ENCODE data around the gene P2RY13. TPM values are rescaled to one million over a fixed set of nuclear protein-coding genes. Genes with fewer than 3 reads are reported as not detected.

P2RY13 gene
- total RNA-seq, 2 donors from 2014 or later = 0.27 to 0.80 TPM

DNA sequence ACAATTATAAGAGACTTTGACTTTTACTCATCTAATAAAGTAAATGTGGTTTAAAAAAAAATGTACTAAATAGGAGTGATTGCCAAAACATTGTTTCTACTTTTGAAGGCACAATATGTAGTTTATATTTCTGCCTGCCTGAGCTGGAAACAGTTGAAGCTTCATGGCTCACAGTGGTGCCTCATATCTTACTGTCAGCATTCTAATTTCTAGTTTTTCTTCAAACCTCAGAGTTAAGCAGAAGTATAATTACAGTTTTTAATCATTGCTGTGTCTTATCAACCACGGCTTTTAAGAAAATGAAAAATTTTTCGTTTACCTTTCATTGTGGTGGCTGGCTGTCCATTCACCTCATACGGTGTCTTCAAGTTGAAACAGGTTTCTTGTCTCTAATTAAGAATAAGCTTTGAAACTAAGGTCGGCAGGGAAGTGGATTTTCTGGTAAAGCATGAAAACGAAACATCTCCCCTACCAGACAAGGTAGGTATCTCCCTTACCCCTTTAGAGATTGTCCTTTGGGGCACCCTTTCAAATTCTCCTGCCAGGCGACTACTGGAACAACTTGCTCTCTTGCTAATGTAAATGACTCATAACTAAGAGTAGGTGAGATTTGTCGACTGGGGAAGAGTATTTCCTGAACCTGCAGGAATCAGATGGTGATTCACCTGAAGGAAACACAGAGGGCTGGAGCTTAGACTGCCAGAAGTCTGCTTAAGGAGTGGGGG lies 12.9 kb downstream of the P2RY13 start, which contains the start of gene GPR87:
Gene GPR87 (minus strand): TSS at position 554 of the 725 bp plus-strand sequence. CDS start 16,720 bp downstream, outside the sequence.
- Histone ChIP-seq H3K36me3 (no peaks in the 10 kb centered on the region), H3K9ac (ENCODE audit: low read depth in 2 of 2, low read length in 2 of 2) (no peak within 1 kb of the TSS), H3K27me3 (no peaks in the 10 kb centered on the region), H3K9me3 (no peaks in the 10 kb centered on the region), H3K4me3 (no peak within 1 kb of the TSS), H3K27ac (no peak within 1 kb of the TSS), H3K4me1 (no peaks in the 10 kb centered on the region)
- no peak for DNase-seq
- intact Hi-C loops (cut with DNase I) = no loop called here
- TF ChIP-seq, protein P1, sequence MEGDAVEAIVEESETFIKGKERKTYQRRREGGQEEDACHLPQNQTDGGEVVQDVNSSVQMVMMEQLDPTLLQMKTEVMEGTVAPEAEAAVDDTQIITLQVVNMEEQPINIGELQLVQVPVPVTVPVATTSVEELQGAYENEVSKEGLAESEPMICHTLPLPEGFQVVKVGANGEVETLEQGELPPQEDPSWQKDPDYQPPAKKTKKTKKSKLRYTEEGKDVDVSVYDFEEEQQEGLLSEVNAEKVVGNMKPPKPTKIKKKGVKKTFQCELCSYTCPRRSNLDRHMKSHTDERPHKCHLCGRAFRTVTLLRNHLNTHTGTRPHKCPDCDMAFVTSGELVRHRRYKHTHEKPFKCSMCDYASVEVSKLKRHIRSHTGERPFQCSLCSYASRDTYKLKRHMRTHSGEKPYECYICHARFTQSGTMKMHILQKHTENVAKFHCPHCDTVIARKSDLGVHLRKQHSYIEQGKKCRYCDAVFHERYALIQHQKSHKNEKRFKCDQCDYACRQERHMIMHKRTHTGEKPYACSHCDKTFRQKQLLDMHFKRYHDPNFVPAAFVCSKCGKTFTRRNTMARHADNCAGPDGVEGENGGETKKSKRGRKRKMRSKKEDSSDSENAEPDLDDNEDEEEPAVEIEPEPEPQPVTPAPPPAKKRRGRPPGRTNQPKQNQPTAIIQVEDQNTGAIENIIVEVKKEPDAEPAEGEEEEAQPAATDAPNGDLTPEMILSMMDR (IDR thresholded peaks at IDR 0.05) = no peak

DNA sequence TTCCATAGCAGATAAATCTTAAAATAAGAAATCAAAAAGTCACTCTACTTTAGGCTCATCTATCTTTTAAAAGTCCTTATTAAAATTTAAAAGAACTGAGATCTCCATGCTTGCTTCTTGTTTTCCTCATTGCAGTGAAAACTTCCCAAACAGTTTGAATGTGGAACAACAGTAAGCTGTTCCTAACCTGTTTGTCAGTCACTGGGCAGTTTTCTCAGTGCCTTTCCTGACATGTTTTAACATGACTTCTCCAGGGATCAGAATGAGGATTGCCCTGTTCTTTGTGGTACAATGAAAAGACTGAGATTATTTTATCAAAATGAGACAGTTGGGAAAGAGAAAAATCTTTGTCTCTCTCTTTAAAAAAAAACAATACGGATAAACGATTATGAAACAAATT lies 13.5 kb downstream of the P2RY13 start:
- no peaks in the 10 kb centered on the region for H3K36me3 ChIP-seq
- H3K4me1 ChIP-seq = no peaks in the 10 kb centered on the region
- no peak overlapping the region for H3K4me3 ChIP-seq
- no peaks in the 10 kb centered on the region for H3K27me3 ChIP-seq
- TF ChIP-seq, protein P1 (IDR thresholded peaks at IDR 0.05) = no peak
- DNase-seq = no peak
- intact Hi-C loops (cut with DNase I) = no loop called here
- H3K9me3 ChIP-seq = no peaks in the 10 kb centered on the region
- H3K27ac ChIP-seq = no peak overlapping the region
- no peak overlapping the region for H3K9ac ChIP-seq (ENCODE audit: low read depth in 2 of 2, low read length in 2 of 2)

DNA sequence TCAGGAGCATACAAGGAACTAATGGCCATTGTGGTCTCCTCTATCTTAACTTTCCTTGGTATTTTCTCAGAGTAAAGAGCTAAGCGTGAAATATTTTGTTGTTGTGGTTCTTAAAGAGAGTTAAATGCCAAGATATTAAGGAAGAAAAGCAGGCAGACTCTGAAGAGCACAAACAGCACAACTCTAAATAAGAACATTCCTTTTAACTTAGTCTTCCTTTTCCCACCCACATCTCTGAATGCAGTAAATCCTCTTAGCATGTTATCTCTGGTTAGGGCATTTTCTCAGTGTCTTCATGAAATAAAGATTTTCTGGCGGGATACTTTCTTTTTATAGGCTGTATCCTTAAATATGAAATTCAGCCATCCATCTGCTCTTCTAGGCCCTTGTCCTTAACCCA lies 14.2 kb downstream of the P2RY13 start:
- Histone ChIP-seq H3K36me3 (no peaks in the 10 kb centered on the region), H3K9ac (ENCODE audit: low read depth in 2 of 2, low read length in 2 of 2) (no peak overlapping the region)

GRCh38 chr3:151314593-151314992 lies 14.8 kb downstream of the P2RY13 start:
- Histone ChIP-seq H3K36me3 (no peaks in the 10 kb centered on the region), H3K27ac (no peak overlapping the region), H3K4me1 (no peaks in the 10 kb centered on the region), H3K9me3 (no peaks in the 10 kb centered on the region), H3K9ac (ENCODE audit: low read depth in 2 of 2, low read length in 2 of 2) (no peak overlapping the region), H3K27me3 (no peaks in the 10 kb centered on the region), H3K4me3 (no peak overlapping the region)
- TF ChIP-seq, protein P1 (IDR thresholded peaks at IDR 0.05) = no peak
- intact Hi-C loops (cut with DNase I) = no loop called here
- DNase-seq = no peak

More for the DNA sequence above, 14.2 kb downstream of the P2RY13 start:
- H3K4me1 ChIP-seq = no peaks in the 10 kb centered on the region
- intact Hi-C loops (cut with DNase I) = no loop called here
- no peaks in the 10 kb centered on the region for H3K27me3 ChIP-seq
- DNase-seq = no peak
- no peak overlapping the region for H3K4me3 ChIP-seq
- H3K27ac ChIP-seq = no peak overlapping the region
- H3K9me3 ChIP-seq = no peaks in the 10 kb centered on the region
- TF ChIP-seq, protein P1 (IDR thresholded peaks at IDR 0.05) = no peak

DNA sequence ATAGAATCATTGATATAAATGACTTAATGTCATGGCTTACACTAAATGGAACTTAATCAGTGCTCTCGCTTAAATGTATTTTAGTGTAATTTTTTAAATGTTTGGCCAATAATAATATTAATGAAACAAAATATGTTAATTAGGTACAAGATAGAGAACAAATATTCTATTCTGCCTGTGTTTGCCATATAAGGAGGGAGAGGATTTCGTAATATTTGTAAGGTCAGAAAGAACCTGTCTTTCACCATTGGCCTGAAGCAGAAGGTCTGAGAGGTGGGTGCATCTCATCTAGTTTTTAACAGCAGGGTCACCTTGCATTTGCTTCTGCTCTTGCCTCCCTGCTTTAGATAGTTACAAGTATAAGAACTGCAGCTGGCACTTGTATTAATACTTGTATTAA lies 15.2 kb downstream of the P2RY13 start:
- intact Hi-C loops (cut with DNase I) = no loop called here
- Histone ChIP-seq H3K27ac (no peak overlapping the region), H3K9me3 (no peaks in the 10 kb centered on the region), H3K36me3 (no peaks in the 10 kb centered on the region), H3K9ac (ENCODE audit: low read depth in 2 of 2, low read length in 2 of 2) (no peak overlapping the region), H3K4me1 (no peaks in the 10 kb centered on the region), H3K4me3 (no peak overlapping the region), H3K27me3 (no peaks in the 10 kb centered on the region)
- DNase-seq = no peak
- TF ChIP-seq, protein P1 (IDR thresholded peaks at IDR 0.05) = no peak

All from colonic mucosa (tissue), 4 donors.